ENCODE data around the gene STRN4.

GRCh38 chr19:46785980-46786235 lies 39.7 kb upstream of the STRN4 start:
- TF ChIP-seq CTCF (conservative IDR thresholded peaks at IDR 0.05) (no peak), ZFX (IDR thresholded peaks at IDR 0.05) (no peak)

Measured in C4-2B (cell line).